Neuronal stem cell (in vitro differentiated cells): ENCODE results near the gene SFXN5.
A peak's percentile ranks its signal among the peaks of the same experiment; 100 is the strongest.

Experiments used
- DNase-seq: peaks from one replicate; pipeline ENCODE4 v3.0.0-alpha.2; 2013; ENCODE audit warnings: low spot score
- H2AFZ ChIP-seq: one replicate; pipeline ENCODE4 v1.6.1; 2013; ENCODE audit warnings: mild to moderate bottlenecking, low read length, inconsistent platforms
- H2AK5ac ChIP-seq: 2 replicates; pipeline ENCODE4 v1.6.1; 2013; ENCODE audit warnings: low read depth, mild to moderate bottlenecking, inconsistent platforms, low read length, moderate library complexity, mixed read lengths
- H2BK120ac ChIP-seq: 2 replicates; pipeline ENCODE4 v1.6.1; 2013; ENCODE audit warnings: low read depth, mild to moderate bottlenecking, inconsistent platforms, low read length, moderate library complexity, mixed read lengths
- H2BK12ac ChIP-seq: one replicate; pipeline ENCODE4 v1.6.1; 2013; ENCODE audit warnings: low read length, inconsistent platforms
- H2BK15ac ChIP-seq: 2 replicates; pipeline ENCODE4 v1.6.1; 2013; ENCODE audit warnings: mild to moderate bottlenecking, low read length, inconsistent platforms, mixed read lengths
- H2BK5ac ChIP-seq: one replicate; pipeline ENCODE4 v1.6.1; 2013; ENCODE audit warnings: inconsistent platforms, mild to moderate bottlenecking, low read length, moderate library complexity
- H3K14ac ChIP-seq: one replicate; pipeline ENCODE4 v1.6.1; 2013; ENCODE audit warnings: low read length, inconsistent platforms
- H3K18ac ChIP-seq: 2 replicates; pipeline ENCODE4 v1.6.1; 2013; ENCODE audit warnings: low read length, inconsistent platforms
- H3K23ac ChIP-seq: 2 replicates; pipeline ENCODE4 v1.6.1; 2013; ENCODE audit warnings: low read depth, mild to moderate bottlenecking, mixed read lengths, low read length, inconsistent platforms; ENCODE audit not compliant: poor library complexity
- H3K27ac ChIP-seq: replicated peaks from 3 replicates; pipeline ENCODE4 v1.5.1; 2013; ENCODE audit warnings: low read length, inconsistent platforms
- H3K27me3 ChIP-seq, 3 experiments: 2 replicates each; pipeline ENCODE4 v1.6.1; 2013; ENCODE audit warnings: low read length in 3 of 3, mild to moderate bottlenecking in 2 of 3, inconsistent platforms in 1 of 3, low read depth in 1 of 3, mixed read lengths in 1 of 3, moderate library complexity in 1 of 3; ENCODE audit not compliant: control insufficient read depth in 3 of 3, insufficient read depth in 3 of 3
- H3K36me3 ChIP-seq, 2 donors: replicated peaks in 1 of 2; 2 replicates each; pipeline ENCODE4 v1.6.1; 2013; ENCODE audit warnings: low read length in 2 of 2; ENCODE audit not compliant: control insufficient read depth in 2 of 2, insufficient read depth in 2 of 2
- H3K4ac ChIP-seq: 2 replicates; pipeline ENCODE4 v1.6.1; 2013; ENCODE audit warnings: inconsistent platforms, mild to moderate bottlenecking, low read length, moderate library complexity
- H3K4me1 ChIP-seq, 2 donors: 1 replicate in 1 of 2; 2 replicates in 1 of 2; pipeline ENCODE4 v1.6.1; 2013; ENCODE audit warnings: low read length in 2 of 2, low read depth in 1 of 2; ENCODE audit not compliant: control insufficient read depth in 2 of 2, insufficient read depth in 1 of 2
- H3K4me2 ChIP-seq: one replicate; pipeline ENCODE4 v1.6.1; 2013; ENCODE audit warnings: mild to moderate bottlenecking, low read length, inconsistent platforms; ENCODE audit not compliant: insufficient read depth, poor library complexity, severe bottlenecking
- H3K4me3 ChIP-seq, 2 donors: 2 replicates each; pipeline ENCODE4 v1.5.1; 2013; ENCODE audit warnings: low read length in 2 of 2, mild to moderate bottlenecking in 2 of 2, inconsistent platforms in 1 of 2, moderate library complexity in 1 of 2
- H3K79me1 ChIP-seq: one replicate; pipeline ENCODE4 v1.6.1; 2013; ENCODE audit warnings: low read depth, mild to moderate bottlenecking, inconsistent platforms, low read length, moderate library complexity
- H3K9ac ChIP-seq: one replicate; pipeline ENCODE4 v1.6.1; 2013; ENCODE audit warnings: mild to moderate bottlenecking, low read depth, low read length, inconsistent platforms; ENCODE audit not compliant: poor library complexity
- H3K9me3 ChIP-seq, 2 donors: replicated peaks in 1 of 2; 2 replicates each; pipeline versions ENCODE3 to v1.6.1; 2013; ENCODE audit warnings: low read length in 2 of 2, mild to moderate bottlenecking in 2 of 2, inconsistent platforms in 1 of 2, low read depth in 1 of 2, mixed read lengths in 1 of 2, moderate library complexity in 1 of 2; ENCODE audit not compliant: control insufficient read depth in 2 of 2, insufficient read depth in 1 of 2
- H4K8ac ChIP-seq: one replicate; pipeline ENCODE4 v1.6.1; 2013; ENCODE audit warnings: low read depth, mild to moderate bottlenecking, inconsistent platforms, low read length, moderate library complexity
- H4K91ac ChIP-seq: one replicate; pipeline ENCODE4 v1.6.1; 2013; ENCODE audit warnings: low read length, low read depth, mild to moderate bottlenecking, inconsistent platforms; ENCODE audit not compliant: poor library complexity
- WGBS, 2 donors: extraction: QIAGEN DNeasy Blood & Tissue Kit; methylation state at CpG; one replicate each; pipeline ENCODE4 v1.1.7; 2013; ENCODE audit warnings: missing lambda C conversion rate in 2 of 2, mixed read lengths in 1 of 2; ENCODE audit not compliant: insufficient read length in 2 of 2, insufficient replicate concordance in 1 of 2; ENCODE audit errors: extremely low coverage in 2 of 2; 5-methylcytosine and 5-hydroxymethylcytosine counted together

The SFXN5 gene

DNA sequence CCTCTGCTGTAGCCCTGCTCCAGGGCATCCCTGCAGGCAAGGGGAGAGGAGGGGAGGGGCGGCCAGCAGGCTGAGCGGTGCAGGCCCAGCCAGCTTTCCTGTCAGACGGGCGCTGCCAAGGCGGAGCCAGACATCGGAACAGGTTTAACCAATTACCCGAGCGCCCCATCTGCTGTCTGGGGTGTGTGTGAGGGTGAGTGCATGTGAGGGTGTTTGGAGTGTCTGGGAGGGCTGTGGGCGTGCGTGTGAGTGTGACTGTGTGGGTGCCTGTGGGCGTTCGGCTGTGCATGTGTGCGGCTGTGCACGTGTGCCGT is 134.2 kb downstream of the SFXN5 start:
- no CpG with 5 or more reads among the region's 15 CpGs for WGBS, 2 donors
- Histone ChIP-seq H3K36me3 (peaks cover 0 to 2% of the 10 kb centered on the region in 2 donors), H3K4me3 (no peak overlapping the region), H2AFZ (no peak overlapping the region), H2BK12ac (no peak overlapping the region), H4K91ac (no peak overlapping the region), H2AK5ac (no peak overlapping the region), H3K23ac (no peak overlapping the region), H3K9ac (no peak overlapping the region), H2BK120ac (no peak overlapping the region), H3K4me2 (no peak overlapping the region), H4K8ac (no peak overlapping the region), H2BK15ac (no peak overlapping the region), H3K27me3 (peaks cover 0 to 56% (median 0%) of the 10 kb centered on the region in 3 experiments), H3K9me3 (no peaks in the 10 kb centered on the region), H3K18ac (peak overlapping the region; percentile 62), H3K14ac (no peak overlapping the region), H2BK5ac (peak overlapping the region; percentile 59), H3K4me1 (peaks cover 0 to 13% of the 10 kb centered on the region in 2 donors), H3K27ac (no peak overlapping the region), H3K79me1 (no peaks in the 10 kb centered on the region), H3K4ac (no peak overlapping the region)
- no peak for DNase-seq

DNA sequence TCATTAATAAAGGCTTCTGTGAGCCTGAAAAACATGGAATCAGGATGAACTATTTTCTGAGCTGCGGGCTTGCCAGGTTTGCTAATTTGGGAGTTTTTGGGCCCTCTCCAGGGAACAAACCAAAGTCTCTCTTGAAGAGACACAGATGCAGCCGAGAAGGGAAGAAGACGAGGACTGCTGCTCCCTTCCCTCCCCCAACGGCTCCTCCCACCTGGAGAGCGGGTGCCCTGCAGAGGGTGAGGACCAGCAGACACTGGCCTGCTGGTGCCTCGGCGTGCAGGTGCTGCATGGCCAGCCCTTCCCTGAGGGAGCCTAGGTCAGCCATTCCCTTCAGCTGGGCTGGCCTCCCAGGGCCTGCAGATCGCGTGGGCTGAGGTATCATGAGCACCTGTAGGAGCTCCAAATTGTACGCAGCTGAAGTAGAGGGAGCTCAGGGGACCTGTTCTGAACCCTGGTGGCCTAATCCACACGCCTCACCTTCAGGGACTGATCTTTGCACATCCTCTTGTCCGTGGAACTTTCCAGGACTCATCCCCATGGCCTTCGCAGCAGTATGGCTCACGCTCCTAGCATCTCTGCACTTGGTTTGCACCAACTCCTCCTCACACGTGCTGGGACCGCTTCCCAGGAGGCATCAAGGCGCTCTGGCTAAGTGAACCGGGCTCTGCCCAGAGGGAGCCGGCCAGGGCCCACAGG is 134.7 kb downstream of the SFXN5 start:
- H2BK120ac ChIP-seq: no peak overlapping the region
- H3K4me2 ChIP-seq: no peak overlapping the region
- no peak overlapping the region for H4K91ac ChIP-seq
- no peak overlapping the region for H3K14ac ChIP-seq
- no peak for DNase-seq
- no peak overlapping the region for H2AFZ ChIP-seq
- H3K4me1 ChIP-seq: peaks cover 0 to 13% of the 10 kb centered on the region in 2 donors
- no peak overlapping the region for H3K27ac ChIP-seq
- no peak overlapping the region for H2AK5ac ChIP-seq
- peak overlapping the region; percentile 59 for H2BK5ac ChIP-seq
- no peak overlapping the region for H2BK12ac ChIP-seq
- H4K8ac ChIP-seq: no peak overlapping the region
- H3K9ac ChIP-seq: no peak overlapping the region
- H3K9me3 ChIP-seq: no peaks in the 10 kb centered on the region
- H2BK15ac ChIP-seq: no peak overlapping the region
- H3K4ac ChIP-seq: no peak overlapping the region
- peaks cover 0 to 2% of the 10 kb centered on the region in 2 donors for H3K36me3 ChIP-seq
- WGBS, 2 donors: no CpG with 5 or more reads among the region's 19 CpGs
- peaks cover 0 to 61% (median 0%) of the 10 kb centered on the region in 3 experiments for H3K27me3 ChIP-seq
- peak overlapping the region; percentile 62 for H3K18ac ChIP-seq
- H3K4me3 ChIP-seq: no peak overlapping the region
- H3K79me1 ChIP-seq: no peaks in the 10 kb centered on the region
- no peak overlapping the region for H3K23ac ChIP-seq

DNA sequence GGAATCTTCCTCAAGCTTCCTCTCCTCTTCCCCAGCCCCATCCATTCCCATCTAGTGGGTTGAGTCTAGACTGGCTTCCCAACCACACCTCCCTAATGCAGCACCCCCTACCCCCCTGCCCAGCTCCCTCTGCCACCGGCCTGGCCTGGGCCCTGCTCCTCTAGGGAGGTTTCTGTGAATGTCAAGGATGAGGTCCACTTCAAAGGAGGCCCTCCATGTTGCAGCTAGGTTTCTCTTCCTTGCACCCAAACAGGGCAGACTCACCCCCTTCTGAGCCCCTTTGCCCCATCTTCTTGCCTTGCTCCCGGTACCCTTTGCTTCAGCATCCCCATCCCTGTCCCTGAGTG is 135.9 kb downstream of the SFXN5 start:
- Histone ChIP-seq H3K23ac (no peak overlapping the region), H3K14ac (peak overlapping the region; percentile 6)
- WGBS, 2 donors: no CpG with 5 or more reads among the region's 2 CpGs

DNA sequence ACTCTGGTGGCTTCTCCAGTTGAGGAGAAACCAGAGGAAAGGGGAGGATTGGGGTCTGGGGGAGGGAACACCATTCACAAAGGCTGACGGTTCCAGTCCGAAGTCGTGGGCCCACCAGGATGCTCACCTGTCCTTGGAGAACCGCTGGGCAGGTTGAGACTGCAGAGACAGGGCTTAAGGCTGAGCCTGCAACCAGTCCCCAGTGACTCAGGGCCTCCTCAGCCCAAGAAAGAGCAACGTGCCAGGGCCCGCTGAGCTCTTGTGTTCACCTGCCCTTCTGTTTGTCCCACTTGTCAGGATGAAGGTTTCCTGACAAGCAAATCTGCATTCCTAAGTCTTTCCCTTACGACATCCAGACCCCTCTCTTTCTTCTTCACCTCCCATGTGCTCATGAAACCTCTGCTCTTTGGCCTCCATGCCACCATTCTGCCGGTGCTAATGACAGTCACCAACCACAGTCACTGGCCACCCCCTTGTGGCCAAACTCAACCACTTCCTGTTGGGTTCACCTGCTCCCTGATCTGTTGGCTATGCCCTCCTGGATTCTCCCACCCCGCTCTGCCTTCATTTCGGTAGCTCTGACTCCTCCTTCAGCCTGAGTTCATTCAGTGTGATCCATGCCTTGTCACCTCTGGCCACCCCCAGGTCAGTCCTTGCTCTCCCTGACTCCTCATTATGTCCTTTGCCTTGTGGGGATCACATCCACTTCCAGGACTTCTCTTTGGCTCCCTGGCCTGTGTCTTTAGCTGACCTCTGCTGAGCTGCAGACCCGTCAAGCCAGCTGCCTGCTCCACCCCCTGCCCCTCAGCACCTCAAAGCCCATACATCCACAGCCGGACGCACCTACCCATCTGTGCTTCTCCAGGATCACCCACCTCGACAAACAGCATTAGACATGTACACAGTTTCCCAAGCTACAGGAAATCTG is 136.6 kb downstream of the SFXN5 start:
- no peak overlapping the region for H4K91ac ChIP-seq
- no peak for DNase-seq
- no peak overlapping the region for H3K14ac ChIP-seq
- H3K9ac ChIP-seq: no peak overlapping the region
- no peaks in the 10 kb centered on the region for H3K79me1 ChIP-seq
- no peak overlapping the region for H3K18ac ChIP-seq
- WGBS, 2 donors: no CpG with 5 or more reads among the region's 14 CpGs
- H3K4me1 ChIP-seq: peaks cover 0 to 2% of the 10 kb centered on the region in 2 donors
- H2BK5ac ChIP-seq: no peak overlapping the region
- no peak overlapping the region for H3K27ac ChIP-seq
- no peak overlapping the region for H2AFZ ChIP-seq
- H3K4ac ChIP-seq: no peak overlapping the region
- H4K8ac ChIP-seq: no peak overlapping the region
- H2BK120ac ChIP-seq: no peak overlapping the region
- H3K36me3 ChIP-seq: peaks cover 0 to 2% of the 10 kb centered on the region in 2 donors
- no peak overlapping the region for H3K4me3 ChIP-seq
- H3K23ac ChIP-seq: no peak overlapping the region
- H3K27me3 ChIP-seq: peaks cover 0 to 79% (median 0%) of the 10 kb centered on the region in 3 experiments
- H3K9me3 ChIP-seq: no peaks in the 10 kb centered on the region
- peak overlapping the region; percentile 15 for H2AK5ac ChIP-seq
- H3K4me2 ChIP-seq: no peak overlapping the region
- H2BK15ac ChIP-seq: no peak overlapping the region
- no peak overlapping the region for H2BK12ac ChIP-seq

More for the DNA sequence above, 135.9 kb downstream of the SFXN5 start:
- no peaks in the 10 kb centered on the region for H3K9me3 ChIP-seq
- H2BK5ac ChIP-seq: no peak overlapping the region
- no peak overlapping the region for H2BK12ac ChIP-seq
- DNase-seq: no peak
- H3K27me3 ChIP-seq: peaks cover 0 to 73% (median 0%) of the 10 kb centered on the region in 3 experiments
- H3K9ac ChIP-seq: no peak overlapping the region
- no peak overlapping the region for H4K8ac ChIP-seq
- no peak overlapping the region for H2BK15ac ChIP-seq
- H3K4ac ChIP-seq: no peak overlapping the region
- no peak overlapping the region for H4K91ac ChIP-seq
- H2AFZ ChIP-seq: no peak overlapping the region
- H3K27ac ChIP-seq: no peak overlapping the region
- H3K18ac ChIP-seq: peak overlapping the region; percentile 8
- no peak overlapping the region for H3K4me3 ChIP-seq
- H2AK5ac ChIP-seq: no peak overlapping the region
- H2BK120ac ChIP-seq: no peak overlapping the region
- no peaks in the 10 kb centered on the region for H3K79me1 ChIP-seq
- H3K36me3 ChIP-seq: peaks cover 0 to 2% of the 10 kb centered on the region in 2 donors
- peaks cover 0 to 6% of the 10 kb centered on the region in 2 donors for H3K4me1 ChIP-seq
- H3K4me2 ChIP-seq: no peak overlapping the region
